Stimulated activated CD4-positive, alpha-beta T cell treated with anti-CD3 and anti-CD28 coated beads, Interleukin-15, amount 100 ng/mL, for 48 hours (primary cell): ENCODE measurements around the gene APOL2.
A peak's percentile ranks its signal among the peaks of the same experiment; 100 is the strongest.
"Not testable (repeated sequence)": the region's sequence is repeated elsewhere in the genome, so short reads cannot be mapped to it uniquely, and the experiment has no call there.

Experiments used
- DNase-seq, 2 donors: peaks; one replicate each; pipeline ENCODE4 v3.0.0-alpha.2; 2020; ENCODE audit warnings: low read depth in 2 of 2

The APOL2 gene

GRCh38 chr22:36263216-36263673 is 23.9 kb upstream of the APOL2 start:
- DNase-seq = not testable (repeated sequence)

- DNase-seq = not testable (repeated sequence)
Observed at GRCh38 chr22:36262307-36262706, 23.0 kb upstream of the APOL2 start.

- not testable (repeated sequence) for DNase-seq
Observed at GRCh38 chr22:36261675-36262074, 22.3 kb upstream of the APOL2 start.

- DNase-seq = no peak
Observed at GRCh38 chr22:36259615-36260300, 20.4 kb upstream of the APOL2 start.

GRCh38 chr22:36258701-36259614 is 19.6 kb upstream of the APOL2 start:
- no peak for DNase-seq

- no peak for DNase-seq
Observed at GRCh38 chr22:36257948-36258670, 18.8 kb upstream of the APOL2 start.

- no peak for DNase-seq
Observed at GRCh38 chr22:36257308-36257707, 18.0 kb upstream of the APOL2 start.

GRCh38 chr22:36256478-36256877 is 17.2 kb upstream of the APOL2 start:
- DNase-seq = no peak

GRCh38 chr22:36255572-36255971 is 16.2 kb upstream of the APOL2 start:
- DNase-seq = not testable (repeated sequence)

- peak in 1 of 2 donors; percentile 34 for DNase-seq
Observed at GRCh38 chr22:36253523-36254490, 14.5 kb upstream of the APOL2 start.

GRCh38 chr22:36252754-36253522 is 13.6 kb upstream of the APOL2 start, which contains the start of gene APOL1:
APOL1 (plus strand) TSS chr22:36253133; CDS start chr22:36254956, 1,823 bp downstream.
- peak in 1 of 2 donors; percentile 39 for DNase-seq

- DNase-seq = not testable (repeated sequence)
Observed at GRCh38 chr22:36251979-36252608, 12.8 kb upstream of the APOL2 start.

- not testable (repeated sequence) for DNase-seq
Observed at GRCh38 chr22:36250292-36250960, 11.1 kb upstream of the APOL2 start.

GRCh38 chr22:36249160-36249559 is 9.8 kb upstream of the APOL2 start:
- no peak for DNase-seq

- DNase-seq = no peak
Observed at GRCh38 chr22:36247955-36248354, 8.6 kb upstream of the APOL2 start.

- no peak for DNase-seq
Observed at GRCh38 chr22:36246718-36247117, 7.4 kb upstream of the APOL2 start.

- DNase-seq = no peak
Observed at GRCh38 chr22:36245805-36246356, 6.6 kb upstream of the APOL2 start.

- no peak for DNase-seq
Observed at GRCh38 chr22:36244522-36245391, 5.4 kb upstream of the APOL2 start.
